Activated gamma-delta T cell treated with Interleukin-2 at 50 U/mL for 16 hours (primary cell): ENCODE data around the gene RAD18.

Experiments used
- DNase-seq: peaks from one replicate; pipeline ENCODE4 v3.0.0-alpha.2; 2020

RAD18 gene

DNA sequence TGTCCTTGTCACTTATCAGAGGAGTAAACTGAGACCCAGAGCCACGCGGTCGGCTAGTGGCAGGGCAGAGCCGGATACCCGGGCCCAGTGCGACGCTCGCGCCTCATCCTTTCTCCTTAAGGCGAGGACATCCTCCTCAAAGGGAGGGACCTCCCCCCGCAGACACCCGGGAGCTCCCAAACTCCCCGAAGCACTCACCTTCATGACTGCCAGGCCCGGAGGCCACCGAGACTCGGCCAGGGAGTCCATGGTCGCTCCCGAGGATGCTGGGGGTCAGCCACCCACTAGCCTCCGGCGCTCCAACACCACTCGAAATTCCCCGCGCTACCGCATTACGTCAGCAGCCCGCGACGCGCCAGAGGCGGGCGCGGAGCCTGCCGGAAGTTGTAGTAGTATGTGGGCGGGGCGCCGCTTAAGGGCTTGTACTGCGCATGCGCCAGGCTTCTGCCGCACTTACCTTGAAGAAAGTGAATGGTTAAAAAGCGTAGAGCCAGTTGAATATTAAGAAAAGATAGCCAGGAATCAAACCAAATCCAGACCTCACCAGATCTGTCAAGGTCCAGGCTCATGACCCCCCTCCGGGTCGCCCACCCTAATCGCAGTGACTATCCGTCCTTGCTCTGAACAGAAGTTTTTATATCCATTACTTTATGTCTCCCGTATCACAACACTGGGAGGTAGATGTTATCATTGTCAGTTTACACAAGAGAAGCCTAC lies at the start of gene RAD18:
Gene RAD18 (minus strand): TSS at position 336 of the 717 bp plus-strand sequence. CDS start 87 bp downstream, at position 249.
- peak; percentile 88 for DNase-seq

DNA sequence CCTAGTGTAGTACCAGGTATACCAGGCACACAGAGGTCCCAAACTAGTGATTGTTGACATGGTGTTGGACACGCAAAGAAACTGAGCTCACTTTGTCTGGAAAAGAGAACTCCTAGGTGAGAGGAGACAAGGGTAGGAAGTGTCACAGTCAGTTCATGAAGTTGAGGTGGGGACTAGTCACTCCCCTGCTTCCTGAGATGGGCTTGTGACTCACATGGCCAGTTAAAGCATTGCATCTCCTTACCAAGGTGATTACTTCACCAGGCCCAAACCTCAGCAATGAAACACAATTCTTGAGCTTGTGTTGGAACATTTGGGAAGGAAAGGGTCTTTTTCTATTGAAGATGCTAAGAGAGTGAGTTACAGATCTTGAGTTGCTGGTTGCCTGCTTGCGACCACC lies 49.2 kb upstream of the RAD18 start:
- no peak for DNase-seq

DNA sequence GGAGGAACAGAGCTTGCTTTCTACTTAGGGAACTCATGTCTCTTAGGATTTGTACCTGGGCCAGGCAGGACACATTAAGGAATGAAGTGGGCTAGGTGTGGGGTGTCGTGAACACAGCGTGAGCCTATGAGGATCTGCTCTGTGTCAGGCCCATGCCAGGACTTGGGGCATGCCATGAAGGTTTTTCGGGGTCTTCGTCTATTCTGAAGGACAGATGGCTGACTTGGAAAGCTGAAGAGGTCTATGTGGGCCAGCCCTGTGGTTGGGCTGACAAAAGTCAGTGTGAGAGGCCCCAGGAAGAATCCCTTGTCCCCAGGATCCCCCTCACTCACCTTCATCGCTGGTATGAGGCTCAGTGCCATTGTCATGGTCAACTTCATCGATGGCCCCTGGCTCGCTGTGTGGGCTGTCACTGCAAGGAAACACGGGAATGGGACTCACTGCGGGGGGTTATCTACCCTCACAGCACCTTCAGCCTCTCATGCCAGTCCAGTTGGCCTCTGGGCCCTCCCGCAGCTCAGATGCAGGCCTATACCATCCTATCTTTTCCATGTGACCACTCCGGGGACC lies 46.8 kb upstream of the RAD18 start:
- DNase-seq = no peak

GRCh38 chr3:9008550-9009255 lies 45.4 kb upstream of the RAD18 start:
- DNase-seq = no peak

- DNase-seq = no peak
These were observed 44.7 kb upstream of the RAD18 start for GRCh38 chr3:9007928-9008327.

DNA sequence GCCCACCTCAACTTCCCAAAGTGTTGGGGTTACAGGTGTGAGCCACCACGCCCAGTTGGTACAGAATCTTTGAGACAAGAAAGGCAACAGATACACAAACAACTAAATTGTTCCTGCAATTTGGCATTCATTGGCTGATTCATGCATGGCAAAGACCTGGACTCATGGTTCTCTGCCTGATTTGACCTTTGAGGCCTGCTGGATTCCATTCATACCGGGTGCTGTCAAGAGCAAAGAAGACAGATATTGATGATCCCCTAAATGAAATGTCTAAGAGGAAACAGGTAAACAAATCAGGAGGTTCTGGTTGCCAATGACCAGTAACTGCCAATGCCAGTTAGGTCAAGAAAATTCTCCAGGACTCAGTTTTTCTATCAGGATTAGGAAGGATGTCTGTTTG lies 43.9 kb upstream of the RAD18 start:
- no peak for DNase-seq

- no peak for DNase-seq
These were observed 36.8 kb upstream of the RAD18 start for GRCh38 chr3:9000041-9000440.

- no peak for DNase-seq
These were observed 33.9 kb upstream of the RAD18 start for GRCh38 chr3:8997151-8997550.

DNA sequence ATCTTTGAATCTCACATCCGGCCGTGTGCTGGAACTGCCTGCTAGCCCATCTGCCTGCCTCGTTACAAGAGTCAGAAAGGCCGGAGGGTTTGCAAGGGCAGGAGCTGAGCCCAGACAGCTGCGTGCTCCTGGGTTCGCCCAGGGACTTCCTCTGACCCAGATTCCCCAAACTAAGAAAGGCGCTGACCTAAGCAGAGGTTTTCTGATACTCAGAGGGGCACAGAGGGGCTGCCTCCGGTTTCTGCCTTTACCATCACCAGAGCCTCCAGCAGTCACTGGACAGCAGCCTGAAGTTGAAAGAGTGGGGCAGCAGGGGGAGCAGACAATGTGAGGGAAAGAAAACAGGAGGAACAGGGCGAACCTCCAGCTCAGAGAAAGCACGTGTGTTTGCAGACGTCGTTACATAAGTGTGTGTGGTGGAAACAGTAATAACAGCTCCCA lies 33.4 kb upstream of the RAD18 start:
- DNase-seq = no peak

DNA sequence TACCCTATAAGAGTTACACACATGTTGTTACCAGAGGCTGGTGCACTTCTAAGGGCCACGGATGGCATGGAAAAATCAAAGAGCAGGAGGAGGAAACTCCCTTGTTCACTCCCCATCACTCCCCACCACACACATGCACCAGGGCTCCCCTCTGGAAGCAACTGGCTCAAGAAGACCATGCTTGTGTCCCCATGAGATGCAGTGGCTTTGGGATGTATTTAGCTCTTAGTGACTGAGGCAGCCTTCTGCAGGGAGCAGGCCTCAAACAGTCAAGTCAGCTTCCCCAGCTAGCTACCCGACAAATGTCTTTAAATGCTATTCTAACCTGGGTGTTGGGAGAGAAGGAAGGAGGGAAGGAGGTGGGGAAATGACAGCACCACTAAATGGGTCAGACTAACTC lies 32.9 kb upstream of the RAD18 start:
- DNase-seq = no peak

- DNase-seq = no peak
These were observed 31.0 kb upstream of the RAD18 start for GRCh38 chr3:8994226-8994625.

- no peak for DNase-seq
These were observed 30.1 kb upstream of the RAD18 start for GRCh38 chr3:8993331-8993730.

GRCh38 chr3:8992854-8993253 lies 29.6 kb upstream of the RAD18 start:
- DNase-seq = no peak

- no peak for DNase-seq
These were observed 28.9 kb upstream of the RAD18 start for GRCh38 chr3:8992199-8992598.

DNA sequence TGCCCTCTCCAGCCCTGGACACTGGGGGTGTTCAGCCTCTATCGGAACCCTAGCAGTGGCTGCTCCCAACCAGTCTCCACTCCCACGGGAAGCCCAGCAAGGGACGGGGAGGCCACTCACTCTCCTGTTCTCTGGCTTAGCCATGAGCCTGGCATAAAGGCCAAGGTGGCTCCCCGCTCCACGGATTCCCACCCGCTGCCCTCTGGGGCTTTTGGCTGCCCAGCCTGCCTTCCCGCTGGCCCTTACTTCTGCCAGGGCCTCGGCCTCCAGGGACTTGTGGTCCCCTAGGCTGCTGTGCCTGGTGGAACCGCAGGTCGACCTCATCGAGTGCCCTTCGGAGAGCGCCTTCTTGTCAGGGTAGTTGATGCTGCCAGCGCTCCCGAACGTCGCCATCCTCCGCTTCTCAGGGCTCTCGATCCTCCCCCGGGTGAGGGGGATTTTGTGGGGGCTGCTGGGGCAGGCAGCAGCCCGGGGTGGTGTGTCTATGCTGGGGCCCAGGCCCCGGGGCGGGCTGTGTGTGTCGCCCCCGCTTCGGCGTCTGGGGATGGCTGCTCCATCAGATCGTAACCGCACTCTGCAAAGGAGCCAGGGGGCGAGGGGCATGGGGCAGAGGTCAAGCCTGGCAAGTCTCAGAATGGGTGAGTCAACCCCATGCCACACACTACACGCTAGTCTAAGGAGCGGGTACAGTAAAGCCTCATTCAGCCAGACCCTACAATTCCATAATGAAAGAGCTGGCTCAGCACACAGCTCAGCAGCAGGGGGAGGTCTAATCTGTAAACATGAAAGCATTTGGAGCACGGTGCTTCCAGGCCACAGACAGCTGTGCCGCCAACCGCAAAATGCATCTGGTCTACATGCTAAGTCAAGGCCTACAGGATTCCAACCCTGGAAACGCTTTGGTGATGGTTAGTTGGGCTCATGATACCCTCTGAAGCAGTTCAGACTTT lies 27.3 kb upstream of the RAD18 start:
- no peak for DNase-seq

GRCh38 chr3:8988791-8989558 lies 25.7 kb upstream of the RAD18 start:
- DNase-seq = no peak

GRCh38 chr3:8988384-8988655 lies 25.0 kb upstream of the RAD18 start:
- no peak for DNase-seq

DNA sequence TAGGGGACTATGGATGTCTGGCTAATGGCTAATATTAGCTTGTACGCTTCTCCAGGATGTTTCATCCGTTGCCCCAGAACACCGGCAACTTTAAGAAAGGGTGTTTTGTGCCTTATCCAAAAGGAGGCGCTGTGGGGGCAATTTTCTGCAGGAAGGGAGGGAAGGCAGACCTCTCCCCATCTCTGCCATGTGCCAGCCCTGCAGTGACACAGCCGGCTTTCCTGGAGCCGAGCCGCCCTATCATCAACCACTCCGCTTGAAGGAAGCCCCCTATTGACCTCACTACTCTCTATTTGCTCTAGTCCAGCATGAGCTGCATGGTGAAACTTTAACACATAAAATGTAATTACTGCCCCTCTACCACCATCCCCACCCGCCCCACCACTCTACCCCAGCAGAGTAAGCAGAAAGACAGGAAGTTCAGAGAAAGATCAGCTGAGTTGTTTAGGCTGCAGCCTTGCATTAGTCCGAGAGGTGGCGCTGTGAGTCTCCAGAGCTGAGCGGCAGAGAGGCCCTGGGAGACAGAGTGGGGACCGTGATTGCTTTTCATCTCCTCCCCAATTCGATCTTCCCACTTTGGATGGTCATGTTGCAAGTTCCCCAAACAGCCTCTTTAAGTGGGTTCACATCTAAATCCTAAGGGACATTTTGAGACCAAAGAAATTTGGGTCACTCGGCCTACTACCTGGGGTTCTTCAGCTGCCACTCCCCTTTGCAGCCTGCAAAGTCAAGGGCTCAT lies 24.5 kb upstream of the RAD18 start:
- DNase-seq = no peak

GRCh38 chr3:8987226-8987625 lies 24.0 kb upstream of the RAD18 start:
- no peak for DNase-seq

DNA sequence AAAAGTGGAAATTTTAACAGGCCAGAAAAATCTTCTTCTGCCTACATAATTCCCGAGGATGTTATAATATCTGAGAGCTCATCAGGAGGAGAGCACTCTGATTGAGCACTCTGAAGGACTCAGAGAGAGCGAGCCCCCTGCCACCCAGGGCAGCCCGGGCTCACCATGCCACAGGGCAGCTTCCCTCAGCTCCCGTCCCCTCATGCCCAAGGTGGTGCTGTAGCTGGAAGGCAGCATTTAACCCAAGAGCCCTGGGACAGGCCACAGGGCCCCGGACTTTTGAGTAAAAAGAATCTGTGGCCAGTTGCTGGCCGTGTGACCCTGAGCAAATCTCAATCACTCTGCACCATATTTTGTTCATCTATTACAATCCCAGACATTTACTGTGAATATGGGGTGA lies 23.5 kb upstream of the RAD18 start:
- DNase-seq = no peak

- no peak for DNase-seq
These were observed 22.6 kb upstream of the RAD18 start for GRCh38 chr3:8985876-8986275.

GRCh38 chr3:8985411-8985831 lies 22.1 kb upstream of the RAD18 start:
- DNase-seq = no peak
